ENCODE measurements around the gene CNIH1. TPM values are rescaled to one million over a fixed set of nuclear protein-coding genes. Genes with fewer than 3 reads are reported as not detected.
A peak's percentile ranks its signal among the peaks of the same experiment; 100 is the strongest.

CNIH1 gene
- total RNA-seq, 1 experiment from 2014 or later = 114 TPM

DNA sequence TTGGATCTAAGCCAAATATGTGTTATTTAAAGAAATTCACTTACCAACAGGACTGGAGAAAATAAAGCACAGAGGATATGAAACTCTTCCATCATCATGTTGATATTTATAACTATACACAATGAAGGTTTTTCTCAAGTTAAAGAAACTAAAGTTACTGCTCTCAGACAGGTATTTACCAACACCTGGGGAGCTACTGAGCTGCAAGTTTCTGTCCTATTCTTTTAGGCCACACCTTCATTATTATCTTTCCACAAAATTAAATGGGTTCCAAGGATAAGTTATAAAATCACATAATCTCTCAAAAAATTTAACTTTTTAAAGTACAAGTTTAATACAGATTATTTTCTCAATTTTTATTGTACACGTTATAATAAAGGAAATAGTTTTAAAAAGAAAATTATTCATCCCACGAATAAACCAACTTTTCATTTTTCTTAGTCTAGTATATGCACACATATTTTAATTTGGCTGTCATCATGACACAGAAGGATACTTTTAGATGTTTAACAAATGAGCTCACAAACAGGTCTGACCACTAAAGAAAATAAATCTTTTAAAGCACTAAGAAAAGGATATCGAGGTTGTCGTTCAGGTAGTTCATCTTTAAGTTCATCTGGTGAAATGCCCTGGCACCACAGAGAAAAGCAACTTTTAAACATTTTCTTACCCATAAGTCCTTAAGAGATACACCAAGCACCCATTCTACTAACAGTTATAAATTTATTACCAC, 39.8 kb upstream of the CNIH1 start:
- Histone ChIP-seq H3K4me3 (peak overlapping the region; percentile 42; the same call in 1 of the 2 replicates), H3K79me2 (ENCODE audit: low read depth) (peaks cover 44% of the 10 kb centered on the region), H3K36me3 (ENCODE audit: low read depth) (peaks cover 32% of the 10 kb centered on the region), H3K4me2 (peak overlapping the region; percentile 79), H3K9me3 (ENCODE audit: insufficient read depth, low read depth) (no peaks in the 10 kb centered on the region; the same call in none of the 2 replicates), H4K20me1 (ENCODE audit: insufficient read depth) (no peaks in the 10 kb centered on the region), H3K9me2 (ENCODE audit: insufficient read depth) (no peaks in the 10 kb centered on the region; the same call in 1 of the 2 replicates), H3F3A (ENCODE audit: insufficient read depth, low read depth) (peaks cover 42% of the 10 kb centered on the region), H3K4me1 (replicated peaks; ENCODE audit: insufficient read depth) (peaks cover 42% of the 10 kb centered on the region), H2AFZ (peak overlapping the region; percentile 62; the same call in 1 of the 2 replicates), H3K27me3 (ENCODE audit: insufficient read depth, low read depth) (no peaks in the 10 kb centered on the region), H3K27ac (peak overlapping the region; percentile 93)
- peak in 1 of 2 experiments; percentile 83 for DNase-seq
- intact Hi-C loops (cut with micrococcal nuclease; ENCODE audit: unreplicated experiment) = loop anchor here (10.0 kb wide), 1 partner anchor 174 kb away; no protein-coding TSS in a partner anchor
- ChIA-PET POLR2A (ENCODE audit: unreplicated experiment) (interaction anchor here (0.7 kb wide), 3 partner anchors 333 to 645 kb away, joined by 3 to 9 read pairs (median 5); no protein-coding TSS in a partner anchor), CTCF (interaction anchor here (0.7 kb wide), 1 partner anchor 22 kb away, joined by 3 read pairs; no protein-coding TSS in a partner anchor)
- BruUV-seq (replicated peaks) = no TSS peak
- no peak for TF ChIP-seq EZH2 (IDR thresholded peaks at IDR 0.05; ENCODE audit: low read depth)
- TF ChIP-seq, protein P1, sequence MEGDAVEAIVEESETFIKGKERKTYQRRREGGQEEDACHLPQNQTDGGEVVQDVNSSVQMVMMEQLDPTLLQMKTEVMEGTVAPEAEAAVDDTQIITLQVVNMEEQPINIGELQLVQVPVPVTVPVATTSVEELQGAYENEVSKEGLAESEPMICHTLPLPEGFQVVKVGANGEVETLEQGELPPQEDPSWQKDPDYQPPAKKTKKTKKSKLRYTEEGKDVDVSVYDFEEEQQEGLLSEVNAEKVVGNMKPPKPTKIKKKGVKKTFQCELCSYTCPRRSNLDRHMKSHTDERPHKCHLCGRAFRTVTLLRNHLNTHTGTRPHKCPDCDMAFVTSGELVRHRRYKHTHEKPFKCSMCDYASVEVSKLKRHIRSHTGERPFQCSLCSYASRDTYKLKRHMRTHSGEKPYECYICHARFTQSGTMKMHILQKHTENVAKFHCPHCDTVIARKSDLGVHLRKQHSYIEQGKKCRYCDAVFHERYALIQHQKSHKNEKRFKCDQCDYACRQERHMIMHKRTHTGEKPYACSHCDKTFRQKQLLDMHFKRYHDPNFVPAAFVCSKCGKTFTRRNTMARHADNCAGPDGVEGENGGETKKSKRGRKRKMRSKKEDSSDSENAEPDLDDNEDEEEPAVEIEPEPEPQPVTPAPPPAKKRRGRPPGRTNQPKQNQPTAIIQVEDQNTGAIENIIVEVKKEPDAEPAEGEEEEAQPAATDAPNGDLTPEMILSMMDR (conservative IDR thresholded peaks at IDR 0.05) = no peak

DNA sequence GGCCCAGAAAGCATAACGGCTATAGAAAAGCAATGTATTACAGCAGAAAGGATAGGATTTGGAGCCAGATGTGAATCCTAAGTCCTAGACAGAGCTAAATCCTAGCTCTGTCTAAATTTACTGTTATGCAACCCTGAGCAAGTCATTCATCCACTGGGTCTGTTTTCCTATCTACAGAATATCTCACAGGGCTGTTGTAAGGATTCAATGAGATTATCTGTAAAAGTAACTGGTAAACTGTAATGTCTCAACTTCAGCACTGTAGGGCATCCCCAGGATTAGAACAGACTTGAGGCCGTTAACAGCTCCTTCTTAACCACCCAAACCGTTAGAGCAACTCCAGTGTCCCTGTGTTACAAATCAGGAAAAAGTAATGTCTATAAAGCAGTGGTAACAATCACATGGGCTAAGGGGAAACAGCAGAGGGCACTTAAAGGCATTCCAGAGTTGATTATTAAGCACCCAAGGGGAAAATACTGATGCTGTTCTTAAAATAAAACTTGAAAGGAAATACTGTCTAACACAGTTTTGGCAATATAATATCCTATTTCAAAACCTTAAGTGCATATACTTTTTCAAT, 37.6 kb upstream of the CNIH1 start:
- peaks cover 32% of the 10 kb centered on the region for H3K36me3 ChIP-seq (ENCODE audit: low read depth)
- intact Hi-C loops (cut with micrococcal nuclease; ENCODE audit: unreplicated experiment) = no loop called here
- H3K4me2 ChIP-seq = no peak overlapping the region

DNA sequence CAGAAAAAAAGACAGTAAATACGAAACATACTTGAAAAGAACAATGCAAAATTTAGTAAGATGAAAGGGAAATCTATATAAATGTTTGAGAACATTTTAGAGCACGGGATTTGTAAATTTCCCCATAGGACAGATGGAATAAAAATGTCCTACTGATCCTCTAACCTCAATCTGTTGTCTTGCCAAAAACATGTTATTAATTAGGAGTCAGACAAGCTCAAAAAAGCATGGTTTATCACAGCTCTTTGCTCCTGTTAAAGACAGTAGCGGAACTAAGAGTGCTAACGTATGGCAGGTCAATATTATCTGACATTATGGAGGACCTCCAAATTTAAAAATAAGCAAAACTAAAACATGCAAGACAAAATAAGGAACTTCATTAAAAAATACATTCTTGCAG, 34.7 kb upstream of the CNIH1 start:
- Histone ChIP-seq H3K36me3 (ENCODE audit: low read depth) (0 out of 2 replicates have a peak, but pooled peaks cover 17% of the 10 kb centered on the region), H3K4me1 (replicated peaks; ENCODE audit: insufficient read depth) (peaks cover 11% of the 10 kb centered on the region), H3K27ac (no peak overlapping the region), H3K4me3 (no peak overlapping the region), H3K9me2 (ENCODE audit: insufficient read depth) (no peaks in the 10 kb centered on the region; the same call in 1 of the 2 replicates), H3K79me2 (ENCODE audit: low read depth) (peaks cover 6% of the 10 kb centered on the region; the same call in 1 of the 2 replicates), H3F3A (ENCODE audit: insufficient read depth, low read depth) (peaks cover 14% of the 10 kb centered on the region), H3K27me3 (ENCODE audit: insufficient read depth, low read depth) (no peaks in the 10 kb centered on the region), H3K4me2 (no peak overlapping the region), H2AFZ (no peak overlapping the region), H4K20me1 (ENCODE audit: insufficient read depth) (no peaks in the 10 kb centered on the region), H3K9me3 (ENCODE audit: insufficient read depth, low read depth) (no peaks in the 10 kb centered on the region; the same call in 1 of the 2 replicates)
- no TSS peak for BruUV-seq (replicated peaks)
- no peak for TF ChIP-seq EZH2 (IDR thresholded peaks at IDR 0.05; ENCODE audit: low read depth)
- TF ChIP-seq, protein P1 (conservative IDR thresholded peaks at IDR 0.05) = no peak
- DNase-seq = no peak
- ChIA-PET CTCF (no interaction called here), POLR2A (ENCODE audit: unreplicated experiment) (no interaction called here)
- intact Hi-C loops (cut with micrococcal nuclease; ENCODE audit: unreplicated experiment) = no loop called here

More for the DNA sequence above, 37.6 kb upstream of the CNIH1 start:
- no peaks in the 10 kb centered on the region for H3K27me3 ChIP-seq (ENCODE audit: insufficient read depth, low read depth)
- no peaks in the 10 kb centered on the region; the same call in none of the 2 replicates for H3K9me3 ChIP-seq (ENCODE audit: insufficient read depth, low read depth)
- no peak overlapping the region for H3K27ac ChIP-seq
- DNase-seq = no peak
- no peak overlapping the region for H3K4me3 ChIP-seq
- H2AFZ ChIP-seq = no peak overlapping the region
- BruUV-seq (replicated peaks) = TSS peak; percentile 11
- H3K4me1 ChIP-seq (replicated peaks; ENCODE audit: insufficient read depth) = peaks cover 39% of the 10 kb centered on the region
- no peaks in the 10 kb centered on the region; the same call in 1 of the 2 replicates for H3K9me2 ChIP-seq (ENCODE audit: insufficient read depth)
- no peaks in the 10 kb centered on the region for H4K20me1 ChIP-seq (ENCODE audit: insufficient read depth)
- H3F3A ChIP-seq (ENCODE audit: insufficient read depth, low read depth) = peaks cover 42% of the 10 kb centered on the region
- CTCF ChIA-PET = no interaction called here
- POLR2A ChIA-PET (ENCODE audit: unreplicated experiment) = interaction anchor here (0.6 kb wide), 1 partner anchor 12 kb away, joined by 10 read pairs; no protein-coding TSS in a partner anchor
- H3K79me2 ChIP-seq (ENCODE audit: low read depth) = peaks cover 23% of the 10 kb centered on the region
- no peak for TF ChIP-seq EZH2 (IDR thresholded peaks at IDR 0.05; ENCODE audit: low read depth)
- TF ChIP-seq, protein P1 (conservative IDR thresholded peaks at IDR 0.05) = no peak
